ENCODE data around the gene SLC19A1.

DNA sequence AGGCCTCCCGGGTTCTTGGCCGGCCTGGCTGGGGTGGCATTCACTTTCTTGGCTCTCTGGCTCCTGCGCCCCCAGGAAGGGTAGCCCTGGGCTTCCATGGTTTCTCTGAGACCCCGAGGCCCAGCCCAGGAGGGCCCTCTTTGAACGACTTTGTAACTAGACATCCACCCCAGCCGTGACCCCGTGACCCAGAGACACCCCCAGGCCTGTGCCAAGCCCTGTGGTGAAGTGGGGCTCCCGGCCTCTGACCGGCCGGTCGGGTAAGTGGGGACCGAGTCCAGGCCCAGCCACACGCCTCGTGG is 73.3 kb downstream of the SLC19A1 start:
- TF ChIP-seq, protein P1, sequence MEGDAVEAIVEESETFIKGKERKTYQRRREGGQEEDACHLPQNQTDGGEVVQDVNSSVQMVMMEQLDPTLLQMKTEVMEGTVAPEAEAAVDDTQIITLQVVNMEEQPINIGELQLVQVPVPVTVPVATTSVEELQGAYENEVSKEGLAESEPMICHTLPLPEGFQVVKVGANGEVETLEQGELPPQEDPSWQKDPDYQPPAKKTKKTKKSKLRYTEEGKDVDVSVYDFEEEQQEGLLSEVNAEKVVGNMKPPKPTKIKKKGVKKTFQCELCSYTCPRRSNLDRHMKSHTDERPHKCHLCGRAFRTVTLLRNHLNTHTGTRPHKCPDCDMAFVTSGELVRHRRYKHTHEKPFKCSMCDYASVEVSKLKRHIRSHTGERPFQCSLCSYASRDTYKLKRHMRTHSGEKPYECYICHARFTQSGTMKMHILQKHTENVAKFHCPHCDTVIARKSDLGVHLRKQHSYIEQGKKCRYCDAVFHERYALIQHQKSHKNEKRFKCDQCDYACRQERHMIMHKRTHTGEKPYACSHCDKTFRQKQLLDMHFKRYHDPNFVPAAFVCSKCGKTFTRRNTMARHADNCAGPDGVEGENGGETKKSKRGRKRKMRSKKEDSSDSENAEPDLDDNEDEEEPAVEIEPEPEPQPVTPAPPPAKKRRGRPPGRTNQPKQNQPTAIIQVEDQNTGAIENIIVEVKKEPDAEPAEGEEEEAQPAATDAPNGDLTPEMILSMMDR (IDR thresholded peaks at IDR 0.05): no peak
- no peak for TF ChIP-seq POLR2A (IDR thresholded peaks at IDR 0.05)
